ENCODE measurements around the gene HTRA3.

Gene HTRA3

GRCh38 chr4:8308856-8309771 lies 39.6 kb downstream of the HTRA3 start:
- peak; percentile 65 for DNase-seq (ENCODE audit: low spot score)

- DNase-seq (ENCODE audit: low spot score) = no peak
Measured at GRCh38 chr4:8310306-8310705, 40.8 kb downstream of the HTRA3 start.

- DNase-seq (ENCODE audit: low spot score) = no peak
Measured at GRCh38 chr4:8311101-8312068, 41.8 kb downstream of the HTRA3 start.

GRCh38 chr4:8312069-8312445 lies 42.5 kb downstream of the HTRA3 start:
- no peak for DNase-seq (ENCODE audit: low spot score)

- no peak for DNase-seq (ENCODE audit: low spot score)
Measured at GRCh38 chr4:8312976-8313375, 43.4 kb downstream of the HTRA3 start.

- no peak for DNase-seq (ENCODE audit: low spot score)
Measured at GRCh38 chr4:8314691-8315255, 45.2 kb downstream of the HTRA3 start.

- DNase-seq (ENCODE audit: low spot score) = peak; percentile 94
Measured at GRCh38 chr4:8315435-8316250, 46.1 kb downstream of the HTRA3 start.

GRCh38 chr4:8316251-8316771 lies 46.8 kb downstream of the HTRA3 start:
- no peak for DNase-seq (ENCODE audit: low spot score)

- no peak for DNase-seq (ENCODE audit: low spot score)
Measured at GRCh38 chr4:8316911-8317351, 47.4 kb downstream of the HTRA3 start.

- no peak for DNase-seq (ENCODE audit: low spot score)
Measured at GRCh38 chr4:8317474-8317873, 47.9 kb downstream of the HTRA3 start.

GRCh38 chr4:8318509-8318908 lies 49.0 kb downstream of the HTRA3 start:
- DNase-seq (ENCODE audit: low spot score) = no peak

- DNase-seq (ENCODE audit: low spot score) = no peak
Measured at GRCh38 chr4:8319061-8319460, 49.5 kb downstream of the HTRA3 start.

GRCh38 chr4:8319731-8320385 lies 50.3 kb downstream of the HTRA3 start:
- DNase-seq (ENCODE audit: low spot score) = no peak

- DNase-seq (ENCODE audit: low spot score) = no peak
Measured at GRCh38 chr4:8320386-8320750, 50.8 kb downstream of the HTRA3 start.

GRCh38 chr4:8321220-8321619 lies 51.7 kb downstream of the HTRA3 start:
- no peak for DNase-seq (ENCODE audit: low spot score)

- DNase-seq (ENCODE audit: low spot score) = no peak
Measured at GRCh38 chr4:8321771-8322170, 52.2 kb downstream of the HTRA3 start.

GRCh38 chr4:8322794-8323704 lies 53.5 kb downstream of the HTRA3 start:
- no peak for DNase-seq (ENCODE audit: low spot score)

GRCh38 chr4:8323947-8324555 lies 54.5 kb downstream of the HTRA3 start:
- DNase-seq (ENCODE audit: low spot score) = no peak

- DNase-seq (ENCODE audit: low spot score) = no peak
Measured at GRCh38 chr4:8324640-8325239, 55.2 kb downstream of the HTRA3 start.
